DND-41 (cell line): Measurements from ENCODE around the gene IMMP1L.

Source experiments
- EZH2 ChIP-seq: IDR thresholded peaks from 3 replicates; pipeline ENCODE4 v1.6.1; 2012; ENCODE audit warnings: borderline replicate concordance, low read depth, mild to moderate bottlenecking, moderate library complexity, low read length, inconsistent platforms; ENCODE audit not compliant: severe bottlenecking
- TF ChIP-seq, protein P1 (sequence below): IDR thresholded peaks from 2 replicates; pipeline ENCODE4 v1.5.1; 2012; ENCODE audit warnings: borderline replicate concordance, low read length, moderate library complexity, mild to moderate bottlenecking; ENCODE audit not compliant: poor library complexity, severe bottlenecking; ENCODE audit errors: extremely low read depth

DNA sequence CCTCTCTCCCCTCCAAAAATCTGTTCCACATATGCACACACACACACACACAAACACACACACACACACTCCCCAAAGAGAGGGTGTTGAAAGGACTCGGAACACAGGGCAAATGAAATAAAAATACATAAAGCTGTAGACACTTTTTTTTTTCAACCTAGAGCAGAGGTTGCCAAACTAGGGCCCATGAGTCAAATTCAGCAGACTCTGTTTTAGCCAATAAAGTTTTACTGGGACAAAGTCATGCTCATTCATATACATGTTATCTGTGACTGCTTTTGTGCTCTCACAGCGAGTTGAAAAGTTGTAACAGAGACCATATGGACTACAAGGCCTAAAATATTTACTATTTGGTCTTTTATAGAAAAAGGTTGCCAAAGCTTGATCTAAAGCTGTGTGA is 8.9 kb downstream of the IMMP1L start:
- TF ChIP-seq, protein P1, sequence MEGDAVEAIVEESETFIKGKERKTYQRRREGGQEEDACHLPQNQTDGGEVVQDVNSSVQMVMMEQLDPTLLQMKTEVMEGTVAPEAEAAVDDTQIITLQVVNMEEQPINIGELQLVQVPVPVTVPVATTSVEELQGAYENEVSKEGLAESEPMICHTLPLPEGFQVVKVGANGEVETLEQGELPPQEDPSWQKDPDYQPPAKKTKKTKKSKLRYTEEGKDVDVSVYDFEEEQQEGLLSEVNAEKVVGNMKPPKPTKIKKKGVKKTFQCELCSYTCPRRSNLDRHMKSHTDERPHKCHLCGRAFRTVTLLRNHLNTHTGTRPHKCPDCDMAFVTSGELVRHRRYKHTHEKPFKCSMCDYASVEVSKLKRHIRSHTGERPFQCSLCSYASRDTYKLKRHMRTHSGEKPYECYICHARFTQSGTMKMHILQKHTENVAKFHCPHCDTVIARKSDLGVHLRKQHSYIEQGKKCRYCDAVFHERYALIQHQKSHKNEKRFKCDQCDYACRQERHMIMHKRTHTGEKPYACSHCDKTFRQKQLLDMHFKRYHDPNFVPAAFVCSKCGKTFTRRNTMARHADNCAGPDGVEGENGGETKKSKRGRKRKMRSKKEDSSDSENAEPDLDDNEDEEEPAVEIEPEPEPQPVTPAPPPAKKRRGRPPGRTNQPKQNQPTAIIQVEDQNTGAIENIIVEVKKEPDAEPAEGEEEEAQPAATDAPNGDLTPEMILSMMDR = no peak
- no peak for TF ChIP-seq EZH2
